ENCODE measurements around the gene DDX52. TPM values are rescaled to one million over a fixed set of nuclear protein-coding genes. Genes with fewer than 3 reads are reported as not detected.
A peak's percentile ranks its signal among the peaks of the same experiment; 100 is the strongest.
"Not testable (repeated sequence)": the region's sequence is repeated elsewhere in the genome, so short reads cannot be mapped to it uniquely, and the experiment has no call there.

The DDX52 gene
- total RNA-seq, 1 donor from 2014 or later, result 56.4 TPM

- no peaks in the 10 kb centered on the region for H3K9me3 Mint-ChIP-seq
- peaks cover 22% of the 10 kb centered on the region for H3K4me1 Mint-ChIP-seq
- H3K36me3 Mint-ChIP-seq (ENCODE audit: low read depth), result peaks cover 25% of the 10 kb centered on the region
- TF ChIP-seq CTCF (conservative IDR thresholded peaks at IDR 0.05), result no peak
- DNase-seq (ENCODE audit: low read depth, low spot score), result no peak
- peak overlapping the region; percentile 5 for H3K4me3 Mint-ChIP-seq
- no peak overlapping the region for H3K27ac Mint-ChIP-seq (ENCODE audit: unreplicated experiment)
- peaks cover 18% of the 10 kb centered on the region for H3K27me3 Mint-ChIP-seq (ENCODE audit: low read depth)
Observed at GRCh38 chr17:37640015-37640414, 3.2 kb downstream of the DDX52 start.

GRCh38 chr17:37637956-37638355 lies 5.3 kb downstream of the DDX52 start:
- no peaks in the 10 kb centered on the region for H3K9me3 Mint-ChIP-seq
- no peak for TF ChIP-seq CTCF (conservative IDR thresholded peaks at IDR 0.05)
- H3K4me1 Mint-ChIP-seq, result peaks cover 22% of the 10 kb centered on the region
- no peak overlapping the region for H3K4me3 Mint-ChIP-seq
- H3K36me3 Mint-ChIP-seq (ENCODE audit: low read depth), result peaks cover 25% of the 10 kb centered on the region
- no peak overlapping the region for H3K27ac Mint-ChIP-seq (ENCODE audit: unreplicated experiment)
- no peak for DNase-seq (ENCODE audit: low read depth, low spot score)
- no peaks in the 10 kb centered on the region for H3K27me3 Mint-ChIP-seq (ENCODE audit: low read depth)

GRCh38 chr17:37616430-37616829 lies 26.8 kb downstream of the DDX52 start:
- not testable (repeated sequence) for H3K4me3 Mint-ChIP-seq; DNase-seq (ENCODE audit: low read depth, low spot score); H3K27me3 Mint-ChIP-seq (ENCODE audit: low read depth); H3K27ac Mint-ChIP-seq (ENCODE audit: unreplicated experiment); H3K4me1 Mint-ChIP-seq; H3K9me3 Mint-ChIP-seq
- H3K36me3 Mint-ChIP-seq (ENCODE audit: low read depth), result peaks cover 15% of the 10 kb centered on the region

GRCh38 chr17:37614823-37615222 lies 28.4 kb downstream of the DDX52 start:
- no peak for TF ChIP-seq CTCF (conservative IDR thresholded peaks at IDR 0.05)
- H3K27me3 Mint-ChIP-seq (ENCODE audit: low read depth), result no peaks in the 10 kb centered on the region
- DNase-seq (ENCODE audit: low read depth, low spot score), result no peak
- H3K4me3 Mint-ChIP-seq, result no peak overlapping the region
- peaks cover 15% of the 10 kb centered on the region for H3K36me3 Mint-ChIP-seq (ENCODE audit: low read depth)
- H3K9me3 Mint-ChIP-seq, result no peaks in the 10 kb centered on the region
- H3K27ac Mint-ChIP-seq (ENCODE audit: unreplicated experiment), result no peak overlapping the region
- peaks cover 3% of the 10 kb centered on the region for H3K4me1 Mint-ChIP-seq

- no peaks in the 10 kb centered on the region for H3K9me3 Mint-ChIP-seq
- H3K27me3 Mint-ChIP-seq (ENCODE audit: low read depth), result no peaks in the 10 kb centered on the region
- peaks cover 18% of the 10 kb centered on the region for H3K36me3 Mint-ChIP-seq (ENCODE audit: low read depth)
- TF ChIP-seq CTCF (conservative IDR thresholded peaks at IDR 0.05), result no peak
- peaks cover 7% of the 10 kb centered on the region for H3K4me1 Mint-ChIP-seq
- H3K4me3 Mint-ChIP-seq, result no peak overlapping the region
- no peak for DNase-seq (ENCODE audit: low read depth, low spot score)
- no peak overlapping the region for H3K27ac Mint-ChIP-seq (ENCODE audit: unreplicated experiment)
Observed at GRCh38 chr17:37614391-37614790, 28.9 kb downstream of the DDX52 start.

- peaks cover 18% of the 10 kb centered on the region for H3K36me3 Mint-ChIP-seq (ENCODE audit: low read depth)
- peak overlapping the region; percentile 50 for H3K4me3 Mint-ChIP-seq
- peaks cover 29% of the 10 kb centered on the region for H3K4me1 Mint-ChIP-seq
- H3K27ac Mint-ChIP-seq (ENCODE audit: unreplicated experiment), result no peak overlapping the region
- DNase-seq (ENCODE audit: low read depth, low spot score), result no peak
- no peak for TF ChIP-seq CTCF (conservative IDR thresholded peaks at IDR 0.05)
- H3K9me3 Mint-ChIP-seq, result no peaks in the 10 kb centered on the region
- H3K27me3 Mint-ChIP-seq (ENCODE audit: low read depth), result no peaks in the 10 kb centered on the region
Observed at GRCh38 chr17:37610971-37611370, 32.3 kb downstream of the DDX52 start.

- not testable (repeated sequence) for H3K9me3 Mint-ChIP-seq; DNase-seq (ENCODE audit: low read depth, low spot score); H3K27me3 Mint-ChIP-seq (ENCODE audit: low read depth)
- Mint-ChIP-seq H3K36me3 (ENCODE audit: low read depth) (peaks cover 21% of the 10 kb centered on the region), H3K27ac (ENCODE audit: unreplicated experiment) (peak overlapping the region; percentile 99), H3K4me3 (peak overlapping the region; percentile 99), H3K4me1 (peaks cover 33% of the 10 kb centered on the region)
Observed at GRCh38 chr17:37610041-37610420, 33.2 kb downstream of the DDX52 start.
